ENCODE results near the gene AQP6. TPM values are rescaled to one million over a fixed set of nuclear protein-coding genes. Genes with fewer than 3 reads are reported as not detected.

AQP6 gene
- total and polyA plus RNA-seq, 8 donors, result 0.18 to 0.58 (median 0.45) TPM; not detected in 5

DNA sequence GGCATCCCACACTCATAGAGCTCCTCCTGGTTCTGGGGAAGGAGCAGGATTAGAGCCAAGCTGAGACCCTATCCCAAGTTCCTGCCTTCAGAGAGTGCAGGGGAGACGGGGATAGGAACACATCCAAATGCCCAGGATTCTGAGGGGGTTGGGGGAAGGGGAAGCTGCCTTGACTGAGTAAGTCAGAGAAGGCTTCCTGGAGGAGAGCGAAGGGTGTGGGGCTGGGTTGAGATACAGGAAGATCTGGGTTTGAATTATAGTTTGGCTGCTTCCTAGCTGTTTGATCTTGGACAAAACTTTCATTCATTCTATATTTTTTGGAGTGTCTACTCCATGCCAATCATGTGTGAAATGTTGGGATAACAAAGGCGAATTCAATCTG is 30.2 kb upstream of the AQP6 start:
- intact Hi-C loops (cut with DNase I; ENCODE audit: low total_unique reads), result no loop called here
- Histone ChIP-seq H3K4me1 (peaks cover 0 to 31% (median 20%) of the 10 kb centered on the region in 4 donors), H3K9me3 (no peaks in the 10 kb centered on the region), H3K27me3 (no peaks in the 10 kb centered on the region), H3K4me3 (no peak overlapping the region), H3K27ac (no peak overlapping the region), H3K36me3 (no peaks in the 10 kb centered on the region)
- 86 to 94% (median 92%) methylated on average over 3 of the region's 3 CpGs for WGBS, 5 donors
- DNase-seq, result no peak
- TF ChIP-seq POLR2A (IDR thresholded peaks at IDR 0.05) (no peak), POLR2AphosphoS5 (IDR thresholded peaks at IDR 0.05) (no peak), EP300 (IDR thresholded peaks at IDR 0.05) (no peak)
- TF ChIP-seq, protein P1, sequence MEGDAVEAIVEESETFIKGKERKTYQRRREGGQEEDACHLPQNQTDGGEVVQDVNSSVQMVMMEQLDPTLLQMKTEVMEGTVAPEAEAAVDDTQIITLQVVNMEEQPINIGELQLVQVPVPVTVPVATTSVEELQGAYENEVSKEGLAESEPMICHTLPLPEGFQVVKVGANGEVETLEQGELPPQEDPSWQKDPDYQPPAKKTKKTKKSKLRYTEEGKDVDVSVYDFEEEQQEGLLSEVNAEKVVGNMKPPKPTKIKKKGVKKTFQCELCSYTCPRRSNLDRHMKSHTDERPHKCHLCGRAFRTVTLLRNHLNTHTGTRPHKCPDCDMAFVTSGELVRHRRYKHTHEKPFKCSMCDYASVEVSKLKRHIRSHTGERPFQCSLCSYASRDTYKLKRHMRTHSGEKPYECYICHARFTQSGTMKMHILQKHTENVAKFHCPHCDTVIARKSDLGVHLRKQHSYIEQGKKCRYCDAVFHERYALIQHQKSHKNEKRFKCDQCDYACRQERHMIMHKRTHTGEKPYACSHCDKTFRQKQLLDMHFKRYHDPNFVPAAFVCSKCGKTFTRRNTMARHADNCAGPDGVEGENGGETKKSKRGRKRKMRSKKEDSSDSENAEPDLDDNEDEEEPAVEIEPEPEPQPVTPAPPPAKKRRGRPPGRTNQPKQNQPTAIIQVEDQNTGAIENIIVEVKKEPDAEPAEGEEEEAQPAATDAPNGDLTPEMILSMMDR (IDR thresholded peaks at IDR 0.05), result no peak

GRCh38 chr12:49942921-49943624 is 29.7 kb upstream of the AQP6 start:
- H3K4me1 ChIP-seq, result peaks cover 0 to 30% (median 20%) of the 10 kb centered on the region in 4 donors
- intact Hi-C loops (cut with DNase I; ENCODE audit: low total_unique reads), result no loop called here

DNA sequence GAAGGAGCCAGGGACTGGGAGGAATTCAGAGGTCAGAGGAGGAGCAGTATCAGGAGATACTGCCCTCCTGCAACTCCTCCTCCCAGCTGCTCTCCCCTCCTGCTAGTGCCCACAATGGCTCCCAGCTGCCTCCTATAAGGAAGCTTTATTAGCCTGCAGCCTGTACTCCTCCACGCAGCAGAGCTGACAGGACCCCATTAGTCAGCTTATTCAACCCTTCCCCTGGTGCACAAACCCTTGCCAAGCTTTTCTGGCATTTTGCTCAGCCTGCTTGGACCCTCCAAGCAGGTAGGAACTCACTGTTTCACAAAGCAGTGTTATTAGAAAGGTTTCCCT is 29.2 kb upstream of the AQP6 start:
- Histone ChIP-seq H3K9me3 (no peaks in the 10 kb centered on the region), H3K27me3 (no peaks in the 10 kb centered on the region), H3K4me1 (peaks cover 0 to 25% (median 20%) of the 10 kb centered on the region in 4 donors), H3K27ac (no peak overlapping the region), H3K36me3 (no peaks in the 10 kb centered on the region), H3K4me3 (no peak overlapping the region)
- no peak for DNase-seq
- WGBS, 5 donors, result 86 to 100% (median 94%) methylated on average over 1 of the region's 1 CpG
- TF ChIP-seq EP300 (IDR thresholded peaks at IDR 0.05) (no peak), POLR2A (IDR thresholded peaks at IDR 0.05) (no peak), POLR2AphosphoS5 (IDR thresholded peaks at IDR 0.05) (no peak)
- TF ChIP-seq, protein P1 (IDR thresholded peaks at IDR 0.05), result no peak
- intact Hi-C loops (cut with DNase I; ENCODE audit: low total_unique reads), result no loop called here

More at GRCh38 chr12:49942921-49943624, 29.7 kb upstream of the AQP6 start:
- Histone ChIP-seq H3K27me3 (no peaks in the 10 kb centered on the region), H3K27ac (no peak overlapping the region), H3K4me3 (no peak overlapping the region), H3K9me3 (no peaks in the 10 kb centered on the region), H3K36me3 (no peaks in the 10 kb centered on the region)
- no peak for TF ChIP-seq POLR2AphosphoS5 (IDR thresholded peaks at IDR 0.05)
- TF ChIP-seq EP300 (IDR thresholded peaks at IDR 0.05), result no peak
- no peak for TF ChIP-seq POLR2A (IDR thresholded peaks at IDR 0.05)
- TF ChIP-seq, protein P1 (IDR thresholded peaks at IDR 0.05), result no peak
- WGBS, 5 donors, result 50 to 70% (median 55%) methylated on average over 11 to 14 of the region's 14 CpGs
- DNase-seq, result peak; percentile 51 to 56

DNA sequence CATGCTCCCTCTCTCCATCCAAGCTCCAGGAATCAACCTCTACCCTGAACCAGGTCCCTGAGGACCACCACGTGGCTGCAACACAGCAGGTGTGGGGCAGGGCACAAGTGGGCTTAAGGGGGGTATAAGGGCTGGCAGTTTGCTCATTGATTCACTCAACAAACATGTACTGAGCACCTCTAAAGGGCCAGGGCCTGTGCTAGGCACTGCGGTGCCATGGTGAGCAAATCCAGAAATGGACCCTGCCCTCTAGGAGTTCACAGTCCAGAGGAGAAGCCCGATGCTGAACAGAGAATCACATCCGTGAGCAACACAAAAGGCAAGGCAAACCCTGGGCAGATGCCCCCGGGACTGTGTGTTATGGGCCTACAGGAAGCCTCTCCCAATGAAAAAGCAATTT is 28.7 kb upstream of the AQP6 start:
- H3K27ac ChIP-seq, result no peak overlapping the region
- no peak for DNase-seq
- intact Hi-C loops (cut with DNase I; ENCODE audit: low total_unique reads), result no loop called here
- TF ChIP-seq EP300 (IDR thresholded peaks at IDR 0.05) (no peak), POLR2A (IDR thresholded peaks at IDR 0.05) (no peak), POLR2AphosphoS5 (IDR thresholded peaks at IDR 0.05) (no peak)
- TF ChIP-seq, protein P1 (IDR thresholded peaks at IDR 0.05), result no peak
- 88 to 98% (median 92%) methylated on average over 5 of the region's 5 CpGs for WGBS, 5 donors
- H3K36me3 ChIP-seq, result no peaks in the 10 kb centered on the region
- peaks cover 0 to 23% (median 20%) of the 10 kb centered on the region in 4 donors for H3K4me1 ChIP-seq
- no peaks in the 10 kb centered on the region for H3K9me3 ChIP-seq
- no peak overlapping the region for H3K4me3 ChIP-seq
- H3K27me3 ChIP-seq, result no peaks in the 10 kb centered on the region

Data from stomach (tissue), 9 donors.